HEK293 (cell line): ENCODE data around the gene ZNF322.

Experiments used
- BCL11B ChIP-seq: fragments of 450-650 bp; formaldehyde crosslinking; IDR thresholded peaks from 2 replicates; pipeline ENCODE4 v1.5.1; 2016; ENCODE audit warnings: low read depth, missing biosample characterization, missing genetic modification characterization
- EGR2 ChIP-seq: fragments of 450-650 bp; formaldehyde crosslinking; IDR thresholded peaks from 2 replicates; pipeline ENCODE4 v1.5.1; 2016; ENCODE audit warnings: low read depth, missing biosample characterization, missing genetic modification characterization
- IKZF3 ChIP-seq: fragments of 450-650 bp; IDR thresholded peaks from 2 replicates; pipeline ENCODE4 v1.5.0; 2018; ENCODE audit warnings: missing biosample characterization, mild to moderate bottlenecking, missing genetic modification characterization, moderate library complexity
- KLF10 ChIP-seq: fragments of 450-650 bp; IDR thresholded peaks from 2 replicates; pipeline ENCODE4 v1.5.1; 2018; ENCODE audit warnings: missing biosample characterization, mild to moderate bottlenecking, missing genetic modification characterization
- KLF17 ChIP-seq: fragments of 450-650 bp; formaldehyde crosslinking; IDR thresholded peaks from 2 replicates; pipeline ENCODE4 v1.5.1; 2016; ENCODE audit warnings: missing biosample characterization, missing genetic modification characterization
- MZF1 ChIP-seq: fragments of 450-650 bp; formaldehyde crosslinking; IDR thresholded peaks from 2 replicates; pipeline ENCODE4 v1.5.1; 2017; ENCODE audit warnings: missing biosample characterization, missing genetic modification characterization, borderline replicate concordance
- YY1 ChIP-seq: fragments of 450-650 bp; formaldehyde crosslinking; IDR thresholded peaks from 2 replicates; pipeline ENCODE4 v1.5.1; 2018; ENCODE audit warnings: missing biosample characterization, missing genetic modification characterization
- ZBTB17 ChIP-seq: fragments of 450-650 bp; formaldehyde crosslinking; IDR thresholded peaks from 2 replicates; pipeline ENCODE4 v1.5.1; 2016; ENCODE audit warnings: missing biosample characterization, missing genetic modification characterization
- ZBTB26 ChIP-seq: fragments of 450-650 bp; formaldehyde crosslinking; optimal IDR thresholded peaks from 2 replicates; pipeline ENCODE3; 2016; ENCODE audit warnings: missing biosample characterization, mild to moderate bottlenecking, missing genetic modification characterization
- ZBTB48 ChIP-seq: fragments of 450-650 bp; formaldehyde crosslinking; IDR thresholded peaks from 2 replicates; pipeline ENCODE4 v1.5.1; 2016; ENCODE audit warnings: missing biosample characterization, missing genetic modification characterization
- ZFHX2 ChIP-seq: fragments of 450-650 bp; formaldehyde crosslinking; conservative IDR thresholded peaks from 2 replicates; pipeline ENCODE4 v1.5.1; 2016; ENCODE audit warnings: missing biosample characterization, missing genetic modification characterization
- ZNF184 ChIP-seq: fragments of 450-650 bp; IDR thresholded peaks from 2 replicates; pipeline ENCODE4 v1.5.1; 2018; ENCODE audit warnings: missing biosample characterization, mild to moderate bottlenecking, missing genetic modification characterization
- ZNF248 ChIP-seq: fragments of 450-650 bp; formaldehyde crosslinking; IDR thresholded peaks from 2 replicates; pipeline ENCODE4 v1.5.1; 2017; ENCODE audit warnings: missing biosample characterization, missing genetic modification characterization
- ZNF324 ChIP-seq: fragments of 450-650 bp; formaldehyde crosslinking; IDR thresholded peaks from 2 replicates; pipeline ENCODE4 v1.5.1; 2016; ENCODE audit warnings: missing biosample characterization, missing genetic modification characterization
- ZNF335 ChIP-seq: fragments of 450-650 bp; formaldehyde crosslinking; conservative IDR thresholded peaks from 2 replicates; pipeline ENCODE4 v1.5.1; 2016; ENCODE audit warnings: missing biosample characterization, missing genetic modification characterization
- ZNF391 ChIP-seq: fragments of 450-650 bp; formaldehyde crosslinking; IDR thresholded peaks from 2 replicates; pipeline ENCODE4 v1.5.1; 2016; ENCODE audit warnings: low read depth, missing biosample characterization, missing genetic modification characterization, borderline replicate concordance
- ZNF394 ChIP-seq: fragments of 450-650 bp; formaldehyde crosslinking; IDR thresholded peaks from 2 replicates; pipeline ENCODE4 v1.5.1; 2016; ENCODE audit warnings: missing biosample characterization, missing genetic modification characterization, mild to moderate bottlenecking, moderate library complexity, borderline replicate concordance
- ZNF404 ChIP-seq: fragments of 450-650 bp; formaldehyde crosslinking; IDR thresholded peaks from 2 replicates; pipeline ENCODE4 v1.5.1; 2017; ENCODE audit warnings: missing biosample characterization, missing genetic modification characterization
- ZNF561 ChIP-seq: fragments of 450-650 bp; IDR thresholded peaks from 2 replicates; pipeline ENCODE4 v1.5.1; 2018; ENCODE audit warnings: missing biosample characterization, missing genetic modification characterization, borderline replicate concordance
- ZNF624 ChIP-seq: fragments of 450-650 bp; formaldehyde crosslinking; IDR thresholded peaks from 2 replicates; pipeline ENCODE4 v1.5.1; 2017; ENCODE audit warnings: missing biosample characterization, missing genetic modification characterization
- ZNF629 ChIP-seq: fragments of 450-650 bp; formaldehyde crosslinking; IDR thresholded peaks from 2 replicates; pipeline ENCODE4 v1.5.1; 2017; ENCODE audit warnings: missing biosample characterization, missing genetic modification characterization
- ZNF639 ChIP-seq: fragments of 450-650 bp; formaldehyde crosslinking; IDR thresholded peaks from 2 replicates; pipeline ENCODE4 v1.5.1; 2016; ENCODE audit warnings: missing biosample characterization, missing genetic modification characterization
- ZNF692 ChIP-seq: fragments of 450-650 bp; formaldehyde crosslinking; IDR thresholded peaks from 2 replicates; pipeline ENCODE4 v1.5.1; 2016; ENCODE audit warnings: missing biosample characterization, missing genetic modification characterization
- TF ChIP-seq, protein P1 (sequence below): fragments of 450-650 bp; formaldehyde crosslinking; IDR thresholded peaks from 2 replicates; pipeline ENCODE4 v1.5.1; 2016; ENCODE audit warnings: missing biosample characterization, missing genetic modification characterization

ZNF322 gene

GRCh38 chr6:26594730-26595632, 64.6 kb downstream of the ZNF322 start (continued):
- peak; percentile 62; the same call in 1 of the 2 replicates for TF ChIP-seq ZNF324
- peak; percentile 35 for TF ChIP-seq KLF17 (tag by site-specific recombination)
- no peak for TF ChIP-seq ZNF624 (tag by site-specific recombination)
- TF ChIP-seq ZNF561 = peak; percentile 66
- TF ChIP-seq ZNF639 (tag by site-specific recombination) = peak; percentile 21; the same call in 1 of the 2 replicates
- no peak for TF ChIP-seq ZNF248
- TF ChIP-seq ZNF629 = peak; percentile 62
- peak; percentile 57; the same call in 1 of the 2 replicates for TF ChIP-seq KLF10 (tag by site-specific recombination)
- TF ChIP-seq ZBTB17 (tag by site-specific recombination) = peak; percentile 69
- peak; percentile 66 for TF ChIP-seq ZNF394 (tag by site-specific recombination)
- TF ChIP-seq, protein P1, sequence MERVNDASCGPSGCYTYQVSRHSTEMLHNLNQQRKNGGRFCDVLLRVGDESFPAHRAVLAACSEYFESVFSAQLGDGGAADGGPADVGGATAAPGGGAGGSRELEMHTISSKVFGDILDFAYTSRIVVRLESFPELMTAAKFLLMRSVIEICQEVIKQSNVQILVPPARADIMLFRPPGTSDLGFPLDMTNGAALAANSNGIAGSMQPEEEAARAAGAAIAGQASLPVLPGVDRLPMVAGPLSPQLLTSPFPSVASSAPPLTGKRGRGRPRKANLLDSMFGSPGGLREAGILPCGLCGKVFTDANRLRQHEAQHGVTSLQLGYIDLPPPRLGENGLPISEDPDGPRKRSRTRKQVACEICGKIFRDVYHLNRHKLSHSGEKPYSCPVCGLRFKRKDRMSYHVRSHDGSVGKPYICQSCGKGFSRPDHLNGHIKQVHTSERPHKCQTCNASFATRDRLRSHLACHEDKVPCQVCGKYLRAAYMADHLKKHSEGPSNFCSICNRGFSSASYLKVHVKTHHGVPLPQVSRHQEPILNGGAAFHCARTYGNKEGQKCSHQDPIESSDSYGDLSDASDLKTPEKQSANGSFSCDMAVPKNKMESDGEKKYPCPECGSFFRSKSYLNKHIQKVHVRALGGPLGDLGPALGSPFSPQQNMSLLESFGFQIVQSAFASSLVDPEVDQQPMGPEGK (tag by site-specific recombination) = peak; percentile 38; the same call in 1 of the 2 replicates
- no peak for TF ChIP-seq ZBTB26
- TF ChIP-seq ZNF391 = 0 out of 2 replicates have a peak, but pooled peaks have one; percentile 30
- TF ChIP-seq MZF1 (tag by site-specific recombination) = peak; percentile 90
- TF ChIP-seq EGR2 (tag by site-specific recombination) = no peak
- peak; percentile 68 for TF ChIP-seq BCL11B (tag by site-specific recombination)
- TF ChIP-seq ZNF404 (tag by site-specific recombination) = no peak
- TF ChIP-seq ZBTB48 (tag by site-specific recombination) = 0 out of 2 replicates have a peak, but pooled peaks have one; percentile 51
- peak; percentile 77; the same call in 1 of the 2 replicates for TF ChIP-seq IKZF3 (tag by site-specific recombination)
- TF ChIP-seq ZFHX2 = no peak
- TF ChIP-seq ZNF335 (tag by site-specific recombination) = peak; percentile 55
- TF ChIP-seq ZNF184 = 0 out of 2 replicates have a peak, but pooled peaks have one; percentile 44
- TF ChIP-seq ZNF692 = 0 out of 2 replicates have a peak, but pooled peaks have one; percentile 31
- TF ChIP-seq YY1 (tag by site-specific recombination) = 0 out of 2 replicates have a peak, but pooled peaks have one; percentile 40
- TF ChIP-seq, all 188 proteins: peak for 36
